WTC11 (cell line): ENCODE data around the gene STK39. TPM values are rescaled to one million over a fixed set of nuclear protein-coding genes. Genes with fewer than 3 reads are reported as not detected.

Experiments used
- ATAC-seq: fragments of 200-7000 bp; cut with Tn5 transposase; 2 replicates; pipeline ENCODE4 v1.10.0; 2021; ENCODE audit warnings: mild to moderate bottlenecking, moderate library complexity
- CTCF ChIA-PET: fragments of 300-600 bp; sonication (Branson Sonifier 250); formaldehyde crosslinking; loops from one replicate; lab custom pipeline; 2021; ENCODE audit warnings: antibody characterized with exemption; lab: Charles Lee
- POLR2A ChIA-PET: fragments of 350-600 bp; sonication (Branson Sonifier 250); formaldehyde crosslinking; loops from one replicate; lab custom pipeline; 2021; ENCODE audit warnings: antibody characterized with exemption; lab: Charles Lee
- DNase-seq: peaks from one replicate; pipeline ENCODE4 v3.0.0; 2021; ENCODE audit warnings: low spot score
- H3K27ac Mint-ChIP-seq: 2 replicates; pipeline ENCODE4 v1.8.0; 2021; ENCODE audit warnings: mixed read lengths
- H3K27me3 Mint-ChIP-seq: 2 replicates; pipeline ENCODE4 v1.8.0; 2021; ENCODE audit warnings: low read depth, mild to moderate bottlenecking, moderate library complexity, mixed read lengths
- H3K36me3 Mint-ChIP-seq: 2 replicates; pipeline ENCODE4 v1.8.0; 2021; ENCODE audit warnings: mixed read lengths
- H3K4me1 Mint-ChIP-seq: 2 replicates; pipeline ENCODE4 v1.8.0; 2022; ENCODE audit warnings: mixed read lengths
- H3K4me3 Mint-ChIP-seq: 2 replicates; pipeline ENCODE4 v1.8.0; 2021; ENCODE audit warnings: mild to moderate bottlenecking, moderate library complexity, mixed read lengths
- H3K9me3 Mint-ChIP-seq: 2 replicates; pipeline ENCODE4 v1.8.0; 2021; ENCODE audit warnings: mixed read lengths
- ELF4 ChIP-seq: sonication (generic); formaldehyde crosslinking; IDR thresholded peaks from 2 replicates; pipeline ENCODE4 v1.8.1; 2022; ENCODE audit warnings: low read depth, mild to moderate bottlenecking, moderate library complexity, missing genetic modification reagents
- ESRRA ChIP-seq: sonication (generic); formaldehyde crosslinking; IDR thresholded peaks from 2 replicates; pipeline ENCODE4 v1.8.1; 2022; ENCODE audit warnings: mild to moderate bottlenecking, missing genetic modification reagents, borderline replicate concordance
- GABPB1 ChIP-seq: sonication (generic); formaldehyde crosslinking; IDR thresholded peaks from 2 replicates; pipeline ENCODE4 v1.8.1; 2023; ENCODE audit warnings: mild to moderate bottlenecking, missing genetic modification reagents
- NR2C2 ChIP-seq: sonication (generic); formaldehyde crosslinking; IDR thresholded peaks from 2 replicates; pipeline ENCODE4 v1.8.0; 2022; ENCODE audit warnings: mild to moderate bottlenecking, missing genetic modification reagents
- SOX15 ChIP-seq: fragments of 250-450 bp; sonication (Bioruptor Pico); IDR thresholded peaks from 2 replicates; pipeline ENCODE4 v1.9.0; 2021; ENCODE audit warnings: mild to moderate bottlenecking
- USF2 ChIP-seq: sonication (generic); formaldehyde crosslinking; IDR thresholded peaks from 2 replicates; pipeline ENCODE4 v1.8.1; 2023; ENCODE audit warnings: mild to moderate bottlenecking, missing genetic modification reagents, moderate library complexity
- ZNF121 ChIP-seq: sonication (generic); formaldehyde crosslinking; IDR thresholded peaks from 2 replicates; pipeline ENCODE4 v1.8.0; 2023; ENCODE audit warnings: missing genetic modification reagents
- ZNF317 ChIP-seq: sonication (generic); formaldehyde crosslinking; IDR thresholded peaks from 2 replicates; pipeline ENCODE4 v1.8.1; 2023; ENCODE audit warnings: low read depth, mild to moderate bottlenecking, moderate library complexity, missing genetic modification reagents, borderline replicate concordance
- ZNF423 ChIP-seq: fragments of 250-450 bp; sonication (Bioruptor Pico); IDR thresholded peaks from 2 replicates; pipeline ENCODE4 v2.1.2; 2022; ENCODE audit warnings: mild to moderate bottlenecking, moderate library complexity
- ZNF671 ChIP-seq: fragments of 250-450 bp; sonication (Bioruptor Pico); IDR thresholded peaks from 2 replicates; pipeline ENCODE4 v1.8.0; 2021; ENCODE audit warnings: mild to moderate bottlenecking
- total RNA-seq: library from RNA; stranded (reverse); gene quantifications from 3 replicates; pipeline ENCODE4 v1.2.3, GENCODE V29; 2021
- TF ChIP-seq, protein P1 (sequence below): sonication (generic); formaldehyde crosslinking; IDR thresholded peaks from 2 replicates; pipeline ENCODE4 v1.8.1; 2022; ENCODE audit warnings: low read depth, mild to moderate bottlenecking, moderate library complexity, missing genetic modification reagents, borderline replicate concordance
- TF ChIP-seq, protein P2 (sequence below): fragments of 250-450 bp; sonication (Bioruptor Pico); IDR thresholded peaks from 2 replicates; pipeline ENCODE4 v1.9.0; 2021; ENCODE audit warnings: mild to moderate bottlenecking
- TF ChIP-seq, protein P3 (sequence below): sonication (generic); formaldehyde crosslinking; IDR thresholded peaks from 2 replicates; pipeline ENCODE4 v1.8.1; 2023; ENCODE audit warnings: mild to moderate bottlenecking, moderate library complexity, missing genetic modification reagents
- TF ChIP-seq, protein P4 (sequence below): sonication (generic); formaldehyde crosslinking; IDR thresholded peaks from 2 replicates; pipeline ENCODE4 v1.8.0; 2023; ENCODE audit warnings: mild to moderate bottlenecking, missing genetic modification reagents
- TF ChIP-seq, protein P5 (sequence below): sonication (generic); formaldehyde crosslinking; IDR thresholded peaks from 2 replicates; pipeline ENCODE4 v1.8.1; 2022; ENCODE audit warnings: low read depth, missing genetic modification reagents, borderline replicate concordance

STK39 gene
- total RNA-seq, 1 experiment from 2014 or later, result 20.5 TPM

DNA sequence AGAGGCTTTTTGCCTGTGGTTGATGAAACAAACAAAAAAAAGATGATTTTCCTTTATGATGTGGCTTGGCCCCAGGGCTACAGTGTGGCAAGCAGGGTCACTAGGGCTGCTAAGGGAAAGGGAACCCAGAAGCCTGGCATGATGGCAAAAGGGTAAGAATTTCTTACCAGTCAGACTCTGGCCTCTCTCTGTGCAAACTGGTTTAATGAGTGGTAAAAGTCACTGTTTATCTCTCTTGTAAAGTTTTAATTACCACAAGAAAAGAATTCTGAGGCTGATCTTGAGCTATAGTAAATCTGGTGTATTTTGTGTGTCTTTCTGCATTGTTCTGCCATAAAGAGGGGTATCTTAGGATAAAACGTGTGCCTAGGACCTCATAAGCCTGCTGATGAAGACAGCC lies 275.4 kb downstream of the STK39 start:
- no peak for TF ChIP-seq GABPB1 (CRISPR knock-in tag)
- TF ChIP-seq SOX15, result no peak
- TF ChIP-seq, protein P1, sequence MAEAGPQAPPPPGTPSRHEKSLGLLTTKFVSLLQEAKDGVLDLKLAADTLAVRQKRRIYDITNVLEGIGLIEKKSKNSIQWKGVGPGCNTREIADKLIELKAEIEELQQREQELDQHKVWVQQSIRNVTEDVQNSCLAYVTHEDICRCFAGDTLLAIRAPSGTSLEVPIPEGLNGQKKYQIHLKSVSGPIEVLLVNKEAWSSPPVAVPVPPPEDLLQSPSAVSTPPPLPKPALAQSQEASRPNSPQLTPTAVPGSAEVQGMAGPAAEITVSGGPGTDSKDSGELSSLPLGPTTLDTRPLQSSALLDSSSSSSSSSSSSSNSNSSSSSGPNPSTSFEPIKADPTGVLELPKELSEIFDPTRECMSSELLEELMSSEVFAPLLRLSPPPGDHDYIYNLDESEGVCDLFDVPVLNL (CRISPR knock-in tag), result no peak
- no peak for TF ChIP-seq ZNF317
- TF ChIP-seq, protein P2, sequence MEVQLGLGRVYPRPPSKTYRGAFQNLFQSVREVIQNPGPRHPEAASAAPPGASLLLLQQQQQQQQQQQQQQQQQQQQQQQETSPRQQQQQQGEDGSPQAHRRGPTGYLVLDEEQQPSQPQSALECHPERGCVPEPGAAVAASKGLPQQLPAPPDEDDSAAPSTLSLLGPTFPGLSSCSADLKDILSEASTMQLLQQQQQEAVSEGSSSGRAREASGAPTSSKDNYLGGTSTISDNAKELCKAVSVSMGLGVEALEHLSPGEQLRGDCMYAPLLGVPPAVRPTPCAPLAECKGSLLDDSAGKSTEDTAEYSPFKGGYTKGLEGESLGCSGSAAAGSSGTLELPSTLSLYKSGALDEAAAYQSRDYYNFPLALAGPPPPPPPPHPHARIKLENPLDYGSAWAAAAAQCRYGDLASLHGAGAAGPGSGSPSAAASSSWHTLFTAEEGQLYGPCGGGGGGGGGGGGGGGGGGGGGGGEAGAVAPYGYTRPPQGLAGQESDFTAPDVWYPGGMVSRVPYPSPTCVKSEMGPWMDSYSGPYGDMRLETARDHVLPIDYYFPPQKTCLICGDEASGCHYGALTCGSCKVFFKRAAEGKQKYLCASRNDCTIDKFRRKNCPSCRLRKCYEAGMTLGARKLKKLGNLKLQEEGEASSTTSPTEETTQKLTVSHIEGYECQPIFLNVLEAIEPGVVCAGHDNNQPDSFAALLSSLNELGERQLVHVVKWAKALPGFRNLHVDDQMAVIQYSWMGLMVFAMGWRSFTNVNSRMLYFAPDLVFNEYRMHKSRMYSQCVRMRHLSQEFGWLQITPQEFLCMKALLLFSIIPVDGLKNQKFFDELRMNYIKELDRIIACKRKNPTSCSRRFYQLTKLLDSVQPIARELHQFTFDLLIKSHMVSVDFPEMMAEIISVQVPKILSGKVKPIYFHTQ (CRISPR knock-in tag), result no peak
- TF ChIP-seq ZNF671, result no peak
- TF ChIP-seq, protein P3, sequence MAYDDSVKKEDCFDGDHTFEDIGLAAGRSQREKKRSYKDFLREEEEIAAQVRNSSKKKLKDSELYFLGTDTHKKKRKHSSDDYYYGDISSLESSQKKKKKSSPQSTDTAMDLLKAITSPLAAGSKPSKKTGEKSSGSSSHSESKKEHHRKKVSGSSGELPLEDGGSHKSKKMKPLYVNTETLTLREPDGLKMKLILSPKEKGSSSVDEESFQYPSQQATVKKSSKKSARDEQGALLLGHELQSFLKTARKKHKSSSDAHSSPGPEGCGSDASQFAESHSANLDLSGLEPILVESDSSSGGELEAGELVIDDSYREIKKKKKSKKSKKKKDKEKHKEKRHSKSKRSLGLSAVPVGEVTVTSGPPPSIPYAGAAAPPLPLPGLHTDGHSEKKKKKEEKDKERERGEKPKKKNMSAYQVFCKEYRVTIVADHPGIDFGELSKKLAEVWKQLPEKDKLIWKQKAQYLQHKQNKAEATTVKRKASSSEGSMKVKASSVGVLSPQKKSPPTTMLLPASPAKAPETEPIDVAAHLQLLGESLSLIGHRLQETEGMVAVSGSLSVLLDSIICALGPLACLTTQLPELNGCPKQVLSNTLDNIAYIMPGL (CRISPR knock-in tag), result no peak
- TF ChIP-seq, protein P4, sequence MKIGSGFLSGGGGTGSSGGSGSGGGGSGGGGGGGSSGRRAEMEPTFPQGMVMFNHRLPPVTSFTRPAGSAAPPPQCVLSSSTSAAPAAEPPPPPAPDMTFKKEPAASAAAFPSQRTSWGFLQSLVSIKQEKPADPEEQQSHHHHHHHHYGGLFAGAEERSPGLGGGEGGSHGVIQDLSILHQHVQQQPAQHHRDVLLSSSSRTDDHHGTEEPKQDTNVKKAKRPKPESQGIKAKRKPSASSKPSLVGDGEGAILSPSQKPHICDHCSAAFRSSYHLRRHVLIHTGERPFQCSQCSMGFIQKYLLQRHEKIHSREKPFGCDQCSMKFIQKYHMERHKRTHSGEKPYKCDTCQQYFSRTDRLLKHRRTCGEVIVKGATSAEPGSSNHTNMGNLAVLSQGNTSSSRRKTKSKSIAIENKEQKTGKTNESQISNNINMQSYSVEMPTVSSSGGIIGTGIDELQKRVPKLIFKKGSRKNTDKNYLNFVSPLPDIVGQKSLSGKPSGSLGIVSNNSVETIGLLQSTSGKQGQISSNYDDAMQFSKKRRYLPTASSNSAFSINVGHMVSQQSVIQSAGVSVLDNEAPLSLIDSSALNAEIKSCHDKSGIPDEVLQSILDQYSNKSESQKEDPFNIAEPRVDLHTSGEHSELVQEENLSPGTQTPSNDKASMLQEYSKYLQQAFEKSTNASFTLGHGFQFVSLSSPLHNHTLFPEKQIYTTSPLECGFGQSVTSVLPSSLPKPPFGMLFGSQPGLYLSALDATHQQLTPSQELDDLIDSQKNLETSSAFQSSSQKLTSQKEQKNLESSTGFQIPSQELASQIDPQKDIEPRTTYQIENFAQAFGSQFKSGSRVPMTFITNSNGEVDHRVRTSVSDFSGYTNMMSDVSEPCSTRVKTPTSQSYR (CRISPR knock-in tag), result no peak
- no peak for TF ChIP-seq ZNF423 (CRISPR knock-in tag)
- TF ChIP-seq, protein P5, sequence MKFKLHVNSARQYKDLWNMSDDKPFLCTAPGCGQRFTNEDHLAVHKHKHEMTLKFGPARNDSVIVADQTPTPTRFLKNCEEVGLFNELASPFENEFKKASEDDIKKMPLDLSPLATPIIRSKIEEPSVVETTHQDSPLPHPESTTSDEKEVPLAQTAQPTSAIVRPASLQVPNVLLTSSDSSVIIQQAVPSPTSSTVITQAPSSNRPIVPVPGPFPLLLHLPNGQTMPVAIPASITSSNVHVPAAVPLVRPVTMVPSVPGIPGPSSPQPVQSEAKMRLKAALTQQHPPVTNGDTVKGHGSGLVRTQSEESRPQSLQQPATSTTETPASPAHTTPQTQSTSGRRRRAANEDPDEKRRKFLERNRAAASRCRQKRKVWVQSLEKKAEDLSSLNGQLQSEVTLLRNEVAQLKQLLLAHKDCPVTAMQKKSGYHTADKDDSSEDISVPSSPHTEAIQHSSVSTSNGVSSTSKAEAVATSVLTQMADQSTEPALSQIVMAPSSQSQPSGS (CRISPR knock-in tag), result no peak
- no peak for TF ChIP-seq ZNF121 (CRISPR knock-in tag)
- TF ChIP-seq ESRRA (CRISPR knock-in tag), result no peak
- no peak for TF ChIP-seq ELF4 (CRISPR knock-in tag)
- no peak for TF ChIP-seq NR2C2 (CRISPR knock-in tag)
- TF ChIP-seq USF2 (CRISPR knock-in tag), result no peak
- CTCF ChIA-PET, result no interaction called here
- H3K4me3 Mint-ChIP-seq, result no peak overlapping the region
- no peaks in the 10 kb centered on the region for H3K4me1 Mint-ChIP-seq
- H3K36me3 Mint-ChIP-seq, result peaks cover 62% of the 10 kb centered on the region
- POLR2A ChIA-PET, result no interaction called here
- no peak for DNase-seq
- no peak for ATAC-seq
- peaks cover 67% of the 10 kb centered on the region for H3K9me3 Mint-ChIP-seq
- H3K27ac Mint-ChIP-seq, result no peak overlapping the region
- peaks cover 4% of the 10 kb centered on the region; the same call in 1 of the 2 replicates for H3K27me3 Mint-ChIP-seq
